Activated T-cell treated with anti-CD3 and anti-CD28 coated beads, Interleukin-2, amount 50 U/mL, for 4 hours (primary cell): ENCODE results near the gene TNC. TPM values are rescaled to one million over a fixed set of nuclear protein-coding genes. Genes with fewer than 3 reads are reported as not detected.

ENCODE experiments used
- ATAC-seq, 2 donors: fragments of 200-7000 bp; cut with Tn5 transposase; one replicate each; pipeline ENCODE4 v1.10.0; 2021
- DNase-seq: peaks from one replicate; pipeline ENCODE4 v3.0.0-alpha.2; 2020
- H3K27me3 Mint-ChIP-seq: one replicate; pipeline ENCODE4 v1.8.0; 2021; ENCODE audit warnings: low read depth, mixed read lengths
- H3K36me3 Mint-ChIP-seq: one replicate; pipeline ENCODE4 v1.8.0; 2022; ENCODE audit warnings: mixed read lengths; ENCODE audit not compliant: insufficient read depth
- H3K4me1 Mint-ChIP-seq: one replicate; pipeline ENCODE4 v1.8.0; 2021; ENCODE audit warnings: low read depth, mixed read lengths
- H3K4me3 Mint-ChIP-seq: one replicate; pipeline ENCODE4 v1.8.0; 2021; ENCODE audit warnings: mild to moderate bottlenecking, moderate library complexity, mixed read lengths
- H3K9me3 Mint-ChIP-seq: one replicate; pipeline ENCODE4 v1.8.0; 2021; ENCODE audit warnings: mixed read lengths
- total RNA-seq, 3 donors: library from RNA; stranded (reverse); gene quantifications; one replicate each; pipeline ENCODE4 v1.2.1, GENCODE V29; 2021

The TNC gene
- total RNA-seq, 3 donors from 2014 or later: 0.29 to 1.3 (median 0.51) TPM

DNA sequence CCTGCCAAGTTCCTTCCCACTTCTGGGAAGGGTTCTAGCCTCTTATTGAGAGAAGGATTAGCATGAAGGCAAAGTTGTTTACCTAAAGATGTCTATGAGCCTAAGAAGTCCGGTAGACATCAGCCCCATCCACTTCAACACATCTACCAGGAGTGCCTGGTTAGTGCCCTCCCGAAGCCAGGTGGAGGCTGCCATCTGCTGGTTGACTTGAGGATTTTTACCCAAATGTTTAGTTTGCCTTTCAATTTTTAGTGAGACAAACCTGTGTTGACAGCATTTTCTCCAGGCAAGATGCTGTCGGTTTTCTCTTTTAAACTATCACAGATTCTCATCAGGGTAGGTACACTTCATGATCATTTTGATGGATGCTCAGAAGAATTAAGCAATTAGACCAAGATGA is 104.0 kb downstream of the TNC start:
- Mint-ChIP-seq H3K9me3 (no peaks in the 10 kb centered on the region), H3K4me1 (peaks cover 35% of the 10 kb centered on the region), H3K4me3 (peak overlapping the region; percentile 1), H3K27me3 (no peaks in the 10 kb centered on the region), H3K36me3 (no peaks in the 10 kb centered on the region)
- peak; percentile 86 to 87 for ATAC-seq
- DNase-seq: peak; percentile 78

DNA sequence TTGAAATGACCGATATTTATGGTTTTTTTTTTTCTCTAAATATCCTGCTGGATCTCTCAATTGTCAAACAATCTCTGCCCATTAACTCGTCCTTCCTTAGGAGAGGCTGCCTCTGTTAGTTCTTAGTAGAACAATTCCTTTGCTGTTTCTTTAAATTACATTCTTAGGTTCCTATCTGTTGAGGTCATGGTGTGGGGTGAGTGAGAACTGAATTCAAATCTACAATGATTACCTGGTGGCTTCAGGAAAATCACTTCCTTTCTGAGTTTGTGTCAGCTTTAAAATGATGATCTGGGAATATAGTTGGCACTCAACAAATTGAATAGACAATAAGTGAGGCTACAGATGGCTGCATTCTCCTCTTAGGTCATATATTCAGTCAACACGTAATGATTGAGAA is 105.5 kb downstream of the TNC start:
- H3K4me3 Mint-ChIP-seq: no peak overlapping the region
- peaks cover 42% of the 10 kb centered on the region for H3K4me1 Mint-ChIP-seq

DNA sequence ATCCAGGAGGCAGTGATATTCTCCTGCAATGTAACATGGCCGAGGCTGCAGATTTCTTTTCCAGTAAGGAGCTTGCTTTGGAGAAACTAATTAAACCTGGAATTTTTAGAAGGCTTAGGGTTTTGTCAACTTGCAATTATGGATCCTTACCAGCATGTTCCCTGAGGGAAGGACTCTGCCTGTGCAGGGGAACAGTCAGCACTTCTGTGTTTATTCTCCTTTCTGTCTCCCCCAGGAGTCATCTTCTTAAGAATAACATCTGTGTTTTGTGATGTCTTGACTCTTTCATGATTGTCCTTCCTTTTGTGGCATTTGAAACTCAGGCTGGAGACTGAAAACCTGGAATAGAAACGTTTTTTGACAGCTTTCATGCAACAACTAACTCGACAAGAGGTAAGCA is 107.1 kb downstream of the TNC start:
- Mint-ChIP-seq H3K36me3 (no peaks in the 10 kb centered on the region), H3K9me3 (no peaks in the 10 kb centered on the region), H3K4me3 (no peak overlapping the region), H3K27me3 (no peaks in the 10 kb centered on the region), H3K4me1 (peaks cover 52% of the 10 kb centered on the region)
- no peak for DNase-seq
- no peak for ATAC-seq

More for the DNA sequence above, 105.5 kb downstream of the TNC start:
- DNase-seq (no peak), ATAC-seq (no peak)
- H3K36me3 Mint-ChIP-seq: no peaks in the 10 kb centered on the region
- no peaks in the 10 kb centered on the region for H3K27me3 Mint-ChIP-seq
- H3K9me3 Mint-ChIP-seq: no peaks in the 10 kb centered on the region

DNA sequence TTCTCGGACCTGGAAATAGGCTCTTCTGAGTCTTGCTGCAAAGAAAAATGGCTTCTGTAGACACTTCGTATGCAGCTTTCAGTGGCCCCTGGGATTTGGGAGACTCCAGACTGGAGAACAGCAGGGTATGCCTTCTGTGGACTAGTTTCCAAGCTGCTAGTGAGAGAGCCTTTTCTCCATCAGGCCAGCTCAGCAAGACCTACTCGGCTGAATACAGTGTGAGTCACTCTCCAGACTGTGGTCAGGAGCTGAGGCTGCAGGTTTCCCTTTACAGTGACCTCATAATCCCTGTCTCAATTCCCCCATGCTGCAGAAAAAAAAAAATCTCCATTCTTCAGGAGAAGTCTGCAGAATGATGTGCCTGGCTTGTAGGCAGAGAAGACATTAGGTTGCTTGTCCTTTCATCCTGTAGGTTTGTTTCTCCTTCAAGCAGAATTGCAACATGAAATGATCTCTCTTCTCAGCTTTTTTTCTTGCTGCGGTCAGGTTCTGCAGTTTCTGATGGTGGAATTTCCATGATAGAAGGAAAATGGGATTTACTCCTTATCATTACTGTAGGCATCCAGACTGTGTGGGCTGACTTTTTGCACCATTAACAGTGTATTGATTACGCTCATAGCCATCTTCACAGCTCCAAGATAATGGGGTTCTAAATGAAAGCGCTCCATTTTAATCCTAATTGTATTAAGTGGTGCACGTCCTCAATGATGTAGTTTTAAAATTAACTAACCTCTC is 109.3 kb downstream of the TNC start:
- H3K27me3 Mint-ChIP-seq: no peaks in the 10 kb centered on the region
- DNase-seq (no peak), ATAC-seq (peak; percentile 55 to 59)
- H3K36me3 Mint-ChIP-seq: no peaks in the 10 kb centered on the region
- no peaks in the 10 kb centered on the region for H3K9me3 Mint-ChIP-seq
- no peak overlapping the region for H3K4me3 Mint-ChIP-seq
- peaks cover 60% of the 10 kb centered on the region for H3K4me1 Mint-ChIP-seq

DNA sequence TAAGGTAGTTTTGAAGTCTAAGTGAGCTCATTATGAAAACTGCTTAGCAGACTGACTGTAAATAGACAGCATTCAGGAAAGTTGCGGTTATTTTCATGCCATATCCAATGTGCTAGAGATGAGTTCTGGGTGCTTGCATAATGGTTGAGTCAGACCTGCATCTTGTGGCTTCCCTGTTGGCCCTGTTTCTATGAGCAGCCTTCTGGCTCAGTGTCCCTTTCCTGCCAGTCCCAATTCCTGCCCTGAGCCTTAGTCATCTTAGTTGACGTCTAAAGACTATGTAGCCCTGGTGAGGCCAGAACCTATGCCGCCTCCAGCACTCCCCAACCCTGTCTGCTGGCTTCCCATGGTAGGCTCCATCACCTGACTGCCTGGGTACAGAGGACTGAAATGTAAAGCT is 111.3 kb downstream of the TNC start:
- DNase-seq (no peak), ATAC-seq (peak; percentile 49 to 73)
- Mint-ChIP-seq H3K4me3 (no peak overlapping the region), H3K27me3 (no peaks in the 10 kb centered on the region), H3K9me3 (no peaks in the 10 kb centered on the region), H3K4me1 (peaks cover 50% of the 10 kb centered on the region), H3K36me3 (no peaks in the 10 kb centered on the region)

DNA sequence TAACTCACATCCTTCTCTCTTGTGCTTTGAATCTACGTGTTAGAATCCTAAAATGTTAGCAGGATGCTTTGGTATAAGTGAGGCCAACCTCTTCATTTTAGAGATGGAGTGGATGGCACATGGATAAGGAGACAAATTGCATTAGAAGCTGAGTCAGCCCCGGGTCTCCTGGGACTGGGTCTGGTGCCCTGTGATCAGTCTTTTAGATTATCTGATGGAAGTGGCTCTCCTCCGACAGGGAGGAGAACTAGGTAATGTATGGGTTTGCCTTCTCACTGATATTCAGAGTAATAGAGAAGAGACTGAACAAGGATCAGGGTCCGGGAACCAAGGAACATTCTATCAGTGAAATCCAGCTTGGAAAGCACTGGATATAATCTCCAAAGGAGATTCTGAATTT is 112.6 kb downstream of the TNC start:
- H3K36me3 Mint-ChIP-seq: no peaks in the 10 kb centered on the region
- H3K27me3 Mint-ChIP-seq: no peaks in the 10 kb centered on the region
- no peak for DNase-seq
- H3K4me1 Mint-ChIP-seq: peaks cover 54% of the 10 kb centered on the region
- no peak overlapping the region for H3K4me3 Mint-ChIP-seq
- H3K9me3 Mint-ChIP-seq: no peaks in the 10 kb centered on the region
- ATAC-seq: no peak

DNA sequence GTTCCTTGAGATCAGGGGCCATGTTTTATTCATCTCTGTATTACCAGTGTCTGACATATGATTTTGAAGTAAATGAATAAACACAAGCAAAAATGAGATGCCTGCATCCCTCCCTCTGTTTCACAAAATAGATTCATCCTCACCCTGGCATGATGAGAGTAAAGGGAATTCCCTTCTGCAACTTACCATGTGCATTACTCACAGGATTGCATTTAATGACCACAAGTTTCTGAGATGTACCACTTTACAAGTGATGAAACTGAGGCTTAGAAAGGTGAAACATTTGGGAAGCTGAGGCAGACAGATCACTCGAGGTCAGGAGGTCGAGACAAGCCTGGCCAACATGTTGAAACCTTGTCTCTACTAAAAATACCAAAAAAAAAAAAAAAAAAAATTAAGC is 113.4 kb downstream of the TNC start:
- H3K27me3 Mint-ChIP-seq: no peaks in the 10 kb centered on the region
- H3K36me3 Mint-ChIP-seq: no peaks in the 10 kb centered on the region
- peaks cover 60% of the 10 kb centered on the region for H3K4me1 Mint-ChIP-seq
- no peak for DNase-seq
- H3K9me3 Mint-ChIP-seq: no peaks in the 10 kb centered on the region
- H3K4me3 Mint-ChIP-seq: no peak overlapping the region
- peak; percentile 33 to 59 for ATAC-seq

DNA sequence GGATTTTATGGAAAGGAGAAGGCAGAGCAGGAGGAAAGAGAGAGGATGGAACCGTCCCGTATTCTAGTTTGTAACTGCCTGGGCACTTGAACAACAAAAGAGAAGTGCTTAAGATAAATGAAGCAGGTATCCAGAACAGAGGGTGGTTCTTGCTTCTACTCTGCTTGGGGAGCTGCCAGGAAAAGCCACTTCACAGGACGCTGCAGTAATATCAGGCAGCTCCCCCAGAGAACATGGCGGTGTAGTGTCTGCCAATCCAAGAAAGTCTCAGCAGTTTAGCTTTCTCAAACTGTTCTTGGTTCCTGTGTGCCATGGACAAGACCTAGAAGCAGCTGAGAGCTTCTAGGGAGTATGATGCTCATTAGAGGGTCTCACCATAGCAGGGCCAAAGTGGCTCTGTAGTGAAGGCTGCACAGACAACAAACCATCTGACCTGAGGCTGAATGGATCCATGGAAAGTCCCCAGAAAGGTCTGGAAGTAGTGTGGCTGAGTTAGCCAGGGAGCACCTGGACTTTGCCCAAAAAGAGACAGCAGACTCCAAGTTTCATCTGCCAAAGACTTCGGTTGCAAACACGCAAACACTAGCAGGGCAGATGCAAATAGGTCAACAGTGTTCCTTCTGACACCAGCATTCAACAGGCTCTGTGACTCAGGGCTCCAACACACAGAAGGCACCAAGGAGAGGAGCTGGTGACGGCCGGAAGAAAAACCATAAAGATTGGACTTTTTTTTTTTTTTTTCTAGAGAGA is 115.4 kb downstream of the TNC start:
- no peak for DNase-seq
- peaks cover 52% of the 10 kb centered on the region for H3K4me1 Mint-ChIP-seq
- ATAC-seq: no peak
- no peak overlapping the region for H3K4me3 Mint-ChIP-seq
- H3K27me3 Mint-ChIP-seq: no peaks in the 10 kb centered on the region
- H3K9me3 Mint-ChIP-seq: no peaks in the 10 kb centered on the region
- no peaks in the 10 kb centered on the region for H3K36me3 Mint-ChIP-seq

DNA sequence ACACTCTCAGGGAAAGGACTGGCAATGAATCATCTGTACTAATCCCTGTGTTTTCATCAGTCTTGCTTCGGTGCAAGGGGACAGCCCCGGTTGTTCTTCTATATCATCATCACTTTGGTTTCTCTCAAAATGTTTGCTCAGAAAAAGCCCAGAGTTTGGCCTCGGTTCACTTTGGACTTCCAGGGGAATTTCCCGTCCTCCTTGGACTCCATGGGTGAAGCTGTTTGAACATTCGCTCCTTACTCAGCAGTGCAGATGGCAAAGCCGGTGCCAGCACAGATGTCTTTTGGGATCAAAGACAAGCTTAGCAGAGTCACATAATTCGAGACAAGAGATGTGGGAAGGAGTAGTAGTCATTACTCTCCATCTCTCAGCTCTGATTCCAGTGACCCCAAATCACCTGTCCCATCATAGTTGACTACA is 117.7 kb downstream of the TNC start:
- no peaks in the 10 kb centered on the region for H3K9me3 Mint-ChIP-seq
- H3K4me1 Mint-ChIP-seq: peaks cover 49% of the 10 kb centered on the region
- no peaks in the 10 kb centered on the region for H3K36me3 Mint-ChIP-seq
- H3K4me3 Mint-ChIP-seq: peak overlapping the region; percentile 72
- H3K27me3 Mint-ChIP-seq: no peaks in the 10 kb centered on the region
- ATAC-seq: peak; percentile 70 to 80
- DNase-seq: no peak

DNA sequence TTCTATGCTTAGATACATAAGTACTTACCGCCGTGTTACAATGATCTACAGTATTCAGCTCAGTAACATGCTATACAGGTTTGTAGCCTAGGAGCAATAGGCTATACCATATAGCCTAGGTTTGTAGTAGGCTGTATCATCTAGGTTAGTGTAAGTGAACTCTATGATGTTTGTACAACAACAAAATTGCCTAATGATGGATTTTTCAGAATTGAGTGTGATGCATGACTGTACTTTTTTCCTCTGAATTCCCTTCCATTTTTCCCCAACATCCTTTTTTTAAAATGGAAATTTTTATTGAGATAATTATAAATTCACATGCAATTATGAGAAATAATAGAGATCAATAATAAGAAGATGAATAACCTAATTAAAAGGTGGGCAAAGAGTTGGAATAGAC is 119.6 kb downstream of the TNC start:
- Mint-ChIP-seq H3K27me3 (no peaks in the 10 kb centered on the region), H3K36me3 (no peaks in the 10 kb centered on the region), H3K4me1 (peaks cover 53% of the 10 kb centered on the region), H3K9me3 (no peaks in the 10 kb centered on the region), H3K4me3 (peak overlapping the region; percentile 53)
- ATAC-seq (no peak), DNase-seq (no peak)

DNA sequence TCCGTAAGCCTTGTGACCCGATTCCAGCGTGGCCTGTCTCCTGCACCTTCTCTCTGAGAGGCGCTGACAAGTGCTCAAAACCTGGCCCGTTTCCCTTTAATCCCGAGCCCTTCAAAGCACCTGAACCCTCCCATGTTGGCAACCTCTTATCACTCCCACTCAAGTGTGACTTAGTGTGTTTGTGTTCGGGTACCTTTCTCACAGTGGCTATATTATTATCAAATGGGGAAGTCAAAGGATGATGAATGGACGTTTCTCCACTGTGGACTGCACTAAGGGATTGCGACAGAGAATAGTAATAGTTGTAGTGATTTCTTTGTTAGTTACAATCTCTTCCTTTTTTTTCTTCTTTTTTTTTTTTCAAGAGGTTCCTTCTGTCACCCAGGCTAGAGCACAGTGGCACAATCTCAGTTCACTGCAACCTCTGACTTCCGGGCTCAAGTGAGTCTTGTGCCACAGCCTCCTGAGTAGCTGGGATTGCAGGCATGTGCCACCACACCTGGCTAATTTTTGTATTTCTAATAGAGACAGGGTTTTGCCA is 122.2 kb downstream of the TNC start:
- ATAC-seq (no peak), DNase-seq (no peak)
- Mint-ChIP-seq H3K9me3 (no peaks in the 10 kb centered on the region), H3K27me3 (no peaks in the 10 kb centered on the region), H3K4me3 (no peak overlapping the region), H3K4me1 (peaks cover 52% of the 10 kb centered on the region), H3K36me3 (no peaks in the 10 kb centered on the region)

DNA sequence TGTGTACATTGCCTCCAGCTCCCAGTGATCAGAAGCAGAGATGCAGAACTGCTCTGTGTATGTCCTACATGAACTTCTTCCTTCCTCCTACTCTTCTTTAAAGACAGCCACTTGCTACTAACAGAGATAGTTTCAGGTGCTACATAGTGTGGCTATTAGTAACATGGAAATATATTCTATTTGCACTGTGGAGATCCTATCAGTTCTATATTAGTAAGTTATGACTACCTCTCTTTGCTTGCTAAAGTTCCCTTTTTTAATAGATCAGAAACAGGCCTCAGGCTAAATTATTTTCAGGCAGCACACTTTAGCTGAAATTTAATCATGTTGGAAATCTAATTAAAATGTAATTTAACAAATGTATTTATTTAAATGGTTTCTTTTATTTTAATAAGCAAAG is 123.2 kb downstream of the TNC start:
- no peaks in the 10 kb centered on the region for H3K9me3 Mint-ChIP-seq
- H3K36me3 Mint-ChIP-seq: no peaks in the 10 kb centered on the region
- ATAC-seq: peak; percentile 9 to 46
- no peaks in the 10 kb centered on the region for H3K27me3 Mint-ChIP-seq
- no peak overlapping the region for H3K4me3 Mint-ChIP-seq
- H3K4me1 Mint-ChIP-seq: peaks cover 52% of the 10 kb centered on the region
- DNase-seq: no peak

DNA sequence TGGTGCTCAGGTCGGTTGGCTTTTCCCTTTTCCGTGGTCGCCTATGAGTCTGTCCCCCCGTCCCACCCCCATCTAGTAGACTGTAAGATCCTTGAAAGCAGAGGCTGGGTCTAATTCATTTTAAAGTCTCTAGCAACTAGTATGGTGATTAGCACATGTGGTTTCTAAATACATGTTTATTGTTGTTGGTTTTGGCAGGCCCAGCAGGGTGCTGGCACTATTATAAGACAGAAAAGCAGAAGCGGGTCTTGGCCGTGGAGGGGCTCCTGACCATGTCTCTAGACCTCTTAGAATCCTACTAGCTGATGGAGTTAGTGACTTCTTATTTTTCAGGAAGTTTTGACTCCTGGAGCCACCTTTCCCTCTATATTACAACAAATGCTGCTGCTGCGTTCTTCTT is 126.1 kb downstream of the TNC start:
- ATAC-seq: no peak
- no peak for DNase-seq
- no peaks in the 10 kb centered on the region for H3K9me3 Mint-ChIP-seq
- H3K4me1 Mint-ChIP-seq: peaks cover 69% of the 10 kb centered on the region
- no peaks in the 10 kb centered on the region for H3K36me3 Mint-ChIP-seq
- H3K27me3 Mint-ChIP-seq: no peaks in the 10 kb centered on the region
- no peak overlapping the region for H3K4me3 Mint-ChIP-seq

DNA sequence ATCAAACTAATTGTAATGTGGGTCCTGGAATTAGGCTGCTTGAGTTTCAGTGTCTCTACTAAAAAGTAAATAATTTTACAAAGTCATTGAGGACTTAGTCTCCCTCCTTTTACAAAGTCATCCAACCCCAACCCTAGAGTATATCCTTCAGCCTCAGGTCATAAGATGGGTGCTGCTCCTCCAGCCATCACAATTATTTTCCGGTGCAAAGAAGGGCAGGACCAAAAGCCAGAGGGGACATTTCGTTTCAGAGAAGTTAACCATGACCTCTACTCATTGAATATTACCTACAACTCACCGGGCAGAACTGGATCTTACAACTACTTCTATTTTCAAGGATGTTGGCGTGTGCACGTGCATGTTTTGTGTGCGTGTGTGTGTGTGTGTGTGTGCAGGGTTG is 127.1 kb downstream of the TNC start:
- Mint-ChIP-seq H3K4me3 (no peak overlapping the region), H3K27me3 (no peaks in the 10 kb centered on the region), H3K4me1 (peaks cover 64% of the 10 kb centered on the region), H3K9me3 (no peaks in the 10 kb centered on the region), H3K36me3 (no peaks in the 10 kb centered on the region)
- DNase-seq (no peak), ATAC-seq (no peak)
